GM21786 (cell line): ENCODE data around the gene TNFSF15.

Source experiments
- ATAC-seq: cut with Tn5 transposase; IDR thresholded peaks from one replicate; pipeline ENCODE4 v1.9.1; 2021; ENCODE audit not compliant: unreplicated experiment

Gene TNFSF15

DNA sequence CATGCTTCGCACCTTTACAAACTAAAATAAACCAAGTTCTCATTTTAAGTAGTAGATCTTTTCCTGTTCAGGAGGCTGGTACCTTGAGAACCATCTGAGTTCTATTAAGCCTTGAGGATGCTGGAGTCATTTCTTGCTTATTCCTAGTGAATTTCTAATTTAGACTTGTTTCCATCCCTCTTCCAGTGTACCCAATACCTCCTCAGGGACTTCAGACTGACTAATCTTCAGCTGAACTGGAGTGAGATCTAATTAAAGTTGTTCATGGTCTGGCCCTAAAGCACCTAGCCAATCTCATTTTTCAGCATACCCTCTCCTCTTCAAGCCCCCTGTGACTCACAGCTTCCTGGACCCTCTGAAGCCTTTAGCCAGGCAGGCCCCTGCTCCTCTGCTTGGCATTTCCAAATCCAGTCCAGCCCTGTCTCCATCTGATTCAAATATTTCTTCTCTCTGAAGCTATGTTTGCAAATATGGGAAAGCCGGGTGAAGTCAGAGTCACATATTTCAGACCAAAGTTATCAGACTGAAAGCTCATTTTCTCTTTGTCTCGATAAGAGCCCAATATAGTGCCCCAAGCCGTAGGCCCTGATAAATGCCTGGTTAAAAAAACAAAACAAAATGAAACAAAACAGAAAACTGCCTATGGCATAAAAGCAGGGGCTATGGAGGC lies 19.4 kb upstream of the TNFSF15 start:
- ATAC-seq, result no peak

DNA sequence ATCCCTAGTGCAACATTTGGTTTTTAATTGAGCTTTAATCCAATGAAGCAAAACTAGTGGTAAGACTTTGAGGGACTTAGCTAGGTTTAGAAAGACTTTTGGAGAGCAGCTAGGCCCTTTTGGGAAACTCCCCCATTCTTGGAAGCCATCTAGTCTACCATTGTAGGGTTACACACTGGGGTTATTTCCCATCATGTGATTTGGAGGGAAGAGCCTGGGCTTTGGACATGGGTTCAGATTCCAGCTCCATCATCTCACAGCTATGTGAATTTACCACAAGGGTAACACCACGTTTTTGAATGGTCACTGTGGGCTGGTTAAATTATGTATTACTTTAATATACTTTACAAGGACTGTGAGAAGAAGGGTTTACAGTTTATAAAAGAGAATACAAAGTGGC lies 18.3 kb upstream of the TNFSF15 start:
- ATAC-seq, result no peak

DNA sequence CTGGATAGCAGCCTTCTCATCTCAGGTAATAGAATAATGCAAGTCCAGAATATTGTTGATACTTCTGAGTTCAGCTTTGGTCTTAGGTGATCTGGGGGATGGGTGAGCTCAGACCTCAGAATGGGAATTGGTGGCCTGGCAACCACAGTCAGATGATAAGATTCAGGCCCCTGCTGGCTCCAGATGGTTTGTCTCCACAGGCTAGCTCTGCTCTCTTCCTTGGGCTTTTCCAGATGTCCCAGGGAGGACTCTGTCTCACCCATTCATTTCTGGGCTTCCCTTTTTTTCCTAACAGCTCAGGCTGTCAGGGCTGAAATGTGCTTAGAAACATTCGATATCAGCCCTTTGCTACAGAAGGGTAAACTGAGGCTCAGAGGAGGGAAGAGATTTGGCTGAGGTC lies 17.6 kb upstream of the TNFSF15 start:
- no peak for ATAC-seq

DNA sequence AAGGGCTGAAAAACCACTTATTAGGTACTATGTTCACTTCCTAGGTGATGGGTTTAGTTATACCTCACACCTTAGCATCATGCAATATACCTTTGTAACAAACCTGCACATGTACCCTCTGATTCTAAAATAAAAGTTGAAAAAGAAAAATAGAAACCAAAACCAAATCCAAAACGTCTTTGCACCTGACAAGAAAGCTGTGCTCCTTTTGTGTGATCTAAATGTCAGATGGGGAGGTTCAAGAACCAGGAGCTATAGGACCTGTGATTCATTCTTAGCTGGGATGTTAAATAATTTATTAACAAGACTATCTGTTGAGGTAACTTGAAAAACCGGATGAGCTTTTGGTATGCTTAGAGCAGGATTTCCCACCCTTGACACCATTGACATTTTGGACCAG lies 16.9 kb upstream of the TNFSF15 start:
- no peak for ATAC-seq

DNA sequence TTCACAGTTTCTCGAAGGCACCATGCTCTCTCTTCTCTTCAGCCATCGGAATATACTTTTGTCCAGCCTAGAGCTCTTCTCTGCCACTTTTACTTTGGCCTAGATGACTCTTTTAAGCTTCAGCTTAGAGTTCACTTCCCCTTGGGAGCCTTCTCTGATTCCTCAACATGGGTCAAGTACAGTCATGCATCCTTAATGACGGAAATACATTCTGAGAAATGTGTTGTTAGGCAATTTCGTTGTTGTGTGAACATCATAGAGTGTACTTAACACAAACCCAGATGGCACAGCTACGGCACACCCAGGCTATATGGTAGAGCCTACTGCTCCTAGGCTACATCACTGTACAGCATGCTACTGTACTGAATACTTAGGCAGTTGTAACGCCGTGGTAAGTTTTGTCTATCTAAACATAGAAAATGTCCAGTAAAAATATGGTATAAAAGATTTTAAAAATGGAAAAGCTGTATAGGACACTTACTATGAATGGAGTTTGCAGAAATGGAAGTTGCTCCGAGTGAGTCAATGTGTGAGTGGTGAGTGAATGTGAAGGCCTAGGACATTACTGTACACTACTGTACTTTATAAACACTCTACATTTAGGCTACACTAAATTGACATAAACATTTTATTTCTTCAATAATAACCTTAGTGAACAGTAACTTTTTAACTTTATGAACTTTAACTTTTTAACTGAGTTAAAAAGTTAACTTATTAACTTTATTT lies 15.1 kb upstream of the TNFSF15 start:
- ATAC-seq, result no peak

DNA sequence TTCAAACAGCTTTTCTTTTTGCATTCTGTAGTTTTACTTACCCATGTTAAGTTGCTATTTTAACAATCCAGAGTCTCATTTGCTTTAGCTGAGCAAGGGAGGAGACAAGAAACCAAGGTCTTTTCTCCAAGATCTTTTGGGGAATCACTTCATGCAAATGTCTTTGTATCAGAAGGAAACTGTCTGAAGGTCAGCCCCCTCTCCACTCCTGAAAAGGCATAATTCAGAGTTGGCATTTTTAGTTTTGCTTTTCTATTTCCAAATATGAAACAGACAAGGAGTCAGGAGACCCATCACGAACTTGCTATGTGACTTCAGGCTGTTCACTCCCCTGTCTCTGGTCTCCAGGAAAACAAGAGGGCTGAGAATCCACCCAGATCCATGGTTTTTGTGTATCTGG lies 12.3 kb upstream of the TNFSF15 start:
- no peak for ATAC-seq

DNA sequence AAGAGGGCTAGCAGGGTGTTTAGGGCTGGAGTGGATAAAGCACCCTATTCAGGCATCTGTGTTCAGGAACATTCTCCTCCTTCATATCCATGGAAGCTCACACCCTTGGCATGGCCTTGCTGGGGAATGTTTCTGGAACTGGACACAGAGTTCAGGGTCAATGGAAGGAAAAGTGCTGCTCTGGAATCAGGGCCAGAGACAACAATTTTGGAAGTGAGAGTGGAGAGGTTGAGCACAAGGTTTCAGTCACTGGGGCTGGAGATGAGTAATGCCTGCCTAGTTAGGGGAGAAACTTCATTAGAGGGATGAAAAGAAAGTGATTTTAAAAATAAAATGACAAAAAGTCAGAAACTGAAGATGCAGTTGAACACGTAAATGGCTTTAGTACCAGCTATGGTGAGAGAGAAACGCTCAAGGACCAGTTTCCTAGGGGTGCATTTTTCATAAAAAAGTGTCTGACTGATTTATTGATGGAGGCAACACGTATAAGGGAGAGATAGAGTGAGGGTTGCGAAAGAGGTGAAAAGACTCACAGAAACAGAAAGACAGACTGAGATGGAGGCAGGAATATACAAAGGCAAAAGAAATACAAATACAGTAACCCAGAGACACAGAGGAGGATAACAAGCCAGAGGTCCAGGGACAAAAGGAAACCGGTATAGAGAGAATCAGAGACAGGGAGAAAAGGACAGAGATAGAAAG lies 8.0 kb upstream of the TNFSF15 start:
- no peak for ATAC-seq

DNA sequence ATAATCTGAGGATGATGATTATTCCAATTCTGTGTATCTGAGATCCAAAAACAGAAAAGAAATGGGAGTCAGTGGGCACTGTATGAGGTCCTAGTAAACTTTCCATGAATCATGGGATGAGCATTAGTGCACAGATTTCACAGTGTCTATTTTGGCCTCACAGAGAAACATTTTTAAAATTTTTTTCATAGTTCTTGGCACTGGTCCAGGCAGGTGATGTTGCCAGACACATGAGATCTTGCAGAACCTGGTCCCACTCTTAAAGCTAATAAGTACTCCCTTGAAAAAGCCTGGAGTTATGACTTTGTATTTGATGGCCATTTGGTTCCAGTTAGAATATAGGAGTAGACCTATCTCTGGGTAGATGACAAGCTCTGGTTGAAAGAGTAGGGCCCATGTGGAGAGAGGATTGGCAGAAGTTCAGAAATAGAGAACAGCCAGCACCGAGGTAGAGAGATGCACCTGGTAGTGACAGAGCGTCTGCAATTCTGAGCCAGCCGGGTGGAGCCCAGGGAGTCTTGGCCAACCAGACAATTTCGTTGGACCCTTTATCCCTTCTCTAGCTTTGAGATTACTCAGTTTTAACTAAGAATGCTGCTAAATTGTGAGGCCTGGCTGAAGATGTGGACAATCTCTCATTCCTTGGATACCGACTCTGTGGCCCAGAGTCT lies 6.3 kb upstream of the TNFSF15 start:
- no peak for ATAC-seq

DNA sequence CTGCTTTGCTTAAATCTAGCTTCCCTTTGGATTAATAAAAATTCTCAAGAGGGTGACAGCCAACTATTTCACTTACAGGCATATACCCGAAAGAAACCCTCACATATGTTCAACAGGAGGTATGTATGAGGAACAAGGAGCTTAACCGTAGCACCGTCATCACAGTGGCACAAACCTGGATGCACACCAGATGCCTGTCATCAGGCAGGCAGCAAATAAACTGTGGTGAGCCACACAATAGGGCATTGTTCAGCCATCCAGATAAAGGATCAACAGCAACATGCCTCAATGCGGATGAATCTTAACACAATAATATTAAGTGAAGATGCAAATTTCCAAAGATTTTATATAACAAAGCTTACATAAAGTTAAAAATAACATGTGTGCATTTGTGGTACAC lies 5.5 kb upstream of the TNFSF15 start:
- ATAC-seq, result no peak

DNA sequence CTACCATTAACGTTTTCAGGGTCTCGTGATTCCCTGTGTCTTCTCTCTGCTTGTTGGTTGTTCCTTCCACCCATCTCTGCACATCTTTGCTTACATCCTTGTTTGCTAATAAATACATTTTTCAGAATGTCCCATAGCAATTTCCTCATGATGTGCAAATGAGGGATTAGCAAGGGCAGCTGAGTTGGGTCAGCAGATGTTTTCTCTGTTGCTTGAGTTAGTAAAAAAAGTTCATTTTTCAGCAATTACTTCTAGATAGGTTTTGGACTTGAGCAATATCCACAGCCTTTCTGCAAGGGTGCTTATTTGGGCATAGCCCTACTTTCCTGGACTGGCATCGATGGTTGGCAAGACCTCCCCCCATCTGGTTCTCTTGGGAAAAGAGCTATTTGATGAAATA lies 4.8 kb upstream of the TNFSF15 start:
- no peak for ATAC-seq

DNA sequence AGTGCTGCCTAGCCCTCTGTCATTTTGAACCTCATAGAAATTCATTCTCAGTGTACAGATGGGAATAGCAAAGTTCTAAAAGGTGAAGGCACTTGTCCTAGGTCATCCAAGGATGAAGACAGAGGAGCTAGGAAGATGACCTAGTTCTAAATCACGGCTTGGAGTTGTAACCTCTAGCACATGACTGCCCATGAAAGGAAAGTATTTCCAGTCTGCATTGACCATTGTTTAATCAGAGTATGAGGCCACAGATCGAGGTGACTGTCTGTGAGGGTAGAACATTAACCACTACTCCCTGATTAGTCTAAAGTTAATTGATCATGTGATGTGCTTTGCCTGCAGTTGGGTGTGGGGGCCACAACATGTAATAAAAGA lies 674 bp upstream of the TNFSF15 start:
- ATAC-seq, result peak; percentile 39

DNA sequence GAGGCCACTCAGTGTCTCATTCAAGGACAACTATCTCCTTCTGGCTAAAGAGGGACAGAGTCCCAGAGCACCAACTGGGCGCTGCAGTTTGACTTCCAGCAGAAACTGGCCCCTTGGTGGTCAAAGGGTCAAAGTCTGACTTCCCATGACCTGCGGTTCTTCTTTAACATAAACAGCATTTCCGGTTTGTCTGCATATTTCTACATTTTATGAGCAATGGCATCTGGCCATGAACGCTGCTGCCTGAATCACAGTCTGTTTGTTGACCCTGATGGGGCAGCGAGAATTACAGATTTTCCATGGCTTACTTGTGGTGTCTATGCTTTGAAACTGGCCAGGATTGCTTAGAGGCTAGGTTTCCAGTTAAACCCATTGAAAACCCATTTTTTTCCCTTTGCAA lies 1.3 kb downstream of the TNFSF15 start:
- ATAC-seq, result no peak

DNA sequence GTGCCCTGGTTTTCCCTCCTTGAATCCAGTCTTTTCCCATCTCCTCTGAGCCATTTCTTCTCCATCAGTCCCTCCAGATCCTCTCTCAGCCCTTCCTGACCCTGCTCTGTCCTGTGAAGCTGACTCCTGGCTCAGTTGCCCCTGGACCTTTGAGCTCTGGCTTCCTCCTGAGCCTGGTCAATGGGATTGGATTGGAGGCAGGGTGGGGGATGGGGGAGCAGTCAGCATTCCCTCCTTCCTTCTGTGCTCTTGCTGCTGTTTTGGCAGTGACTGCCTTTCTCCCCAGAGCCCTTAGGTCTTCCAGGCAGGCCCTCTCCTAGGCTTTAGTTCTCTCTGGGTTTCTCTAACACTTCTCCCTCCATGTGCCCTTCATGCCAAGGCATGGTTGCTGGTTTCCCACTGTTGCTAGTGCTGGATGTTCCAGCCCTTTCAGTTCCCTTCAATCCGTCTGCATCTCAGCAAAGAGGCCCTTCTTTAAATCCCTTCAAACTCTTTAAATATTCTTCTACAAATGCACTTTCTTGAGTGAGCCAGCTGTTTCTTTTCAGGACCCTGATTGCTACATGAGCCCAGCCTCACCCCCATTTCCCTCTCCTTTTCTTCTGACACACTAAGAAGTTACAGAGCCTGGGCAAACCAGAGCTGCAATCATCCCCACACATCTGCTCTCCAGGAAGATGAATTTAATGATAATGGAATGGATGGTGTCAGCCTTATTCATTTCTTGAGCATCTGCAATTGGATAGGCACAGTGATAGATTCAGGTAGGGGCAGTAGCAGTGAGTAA lies 2.2 kb downstream of the TNFSF15 start:
- ATAC-seq, result no peak

DNA sequence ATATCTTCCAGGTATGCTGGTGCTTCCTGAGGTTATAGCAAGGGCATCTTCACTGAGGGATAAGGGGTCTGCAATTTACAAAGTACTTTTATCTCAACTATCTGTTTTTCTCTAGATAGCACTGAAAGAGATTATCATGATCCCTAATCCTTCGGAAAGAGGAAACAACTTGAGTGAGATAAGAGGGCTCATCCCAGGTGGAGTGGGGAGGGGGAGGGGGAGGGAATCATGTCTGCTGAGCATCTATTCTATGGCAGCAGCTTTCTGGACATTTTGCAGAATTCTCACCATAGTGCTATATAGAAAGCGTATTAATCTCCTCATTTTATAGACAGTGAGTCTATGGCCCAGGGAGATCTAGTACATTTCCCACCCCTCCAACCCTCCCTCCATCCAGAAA lies 5.9 kb downstream of the TNFSF15 start:
- ATAC-seq, result no peak

DNA sequence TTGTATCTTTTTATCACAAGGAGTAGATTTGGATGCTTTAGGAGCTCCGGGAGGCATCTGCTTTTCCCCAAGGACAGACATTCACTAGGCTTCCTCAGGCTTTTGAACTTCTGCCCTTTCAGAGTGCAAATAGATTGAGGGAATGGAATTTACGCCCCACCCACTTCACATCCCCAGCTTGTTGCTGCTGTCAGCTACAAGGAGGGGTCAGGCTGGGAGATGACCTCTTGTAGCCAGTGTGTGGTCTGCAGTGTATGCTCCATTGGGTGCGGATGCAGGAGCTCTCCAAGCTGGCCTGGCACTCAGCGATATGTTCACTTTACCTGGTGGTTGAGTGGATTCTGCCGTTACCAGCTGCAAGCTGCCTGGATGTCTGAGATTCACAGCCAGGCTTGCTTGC lies 6.4 kb downstream of the TNFSF15 start:
- no peak for ATAC-seq

DNA sequence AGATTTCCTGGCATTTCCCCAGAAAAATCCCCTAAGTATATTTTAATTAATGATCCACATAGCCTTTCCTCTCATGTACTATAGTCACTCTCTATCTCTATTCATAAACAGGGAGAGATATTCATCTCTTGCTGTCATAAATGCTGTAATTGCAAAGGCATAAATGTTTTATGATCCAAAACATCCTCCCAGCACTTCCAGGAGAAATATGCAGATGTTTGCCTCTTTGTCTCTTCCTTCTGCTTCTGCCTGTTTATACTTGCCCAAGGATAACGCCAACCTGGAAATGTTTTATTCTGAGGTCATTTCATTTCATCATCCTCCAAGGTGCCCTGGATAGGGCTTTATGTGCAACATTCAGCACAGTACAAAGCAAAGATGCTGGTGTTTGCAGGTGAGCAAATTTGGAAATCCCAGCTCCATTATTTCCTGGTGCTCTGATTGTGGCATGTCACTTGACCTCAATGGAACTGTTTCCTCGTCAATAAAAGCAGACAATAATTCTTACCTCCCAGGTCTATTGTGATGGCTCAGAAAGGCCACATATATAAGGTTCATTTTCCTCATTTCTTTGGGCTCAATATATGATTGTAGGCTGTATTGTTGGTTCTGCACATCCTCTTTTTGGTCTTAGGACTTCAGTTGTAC lies 6.9 kb downstream of the TNFSF15 start:
- ATAC-seq, result no peak

DNA sequence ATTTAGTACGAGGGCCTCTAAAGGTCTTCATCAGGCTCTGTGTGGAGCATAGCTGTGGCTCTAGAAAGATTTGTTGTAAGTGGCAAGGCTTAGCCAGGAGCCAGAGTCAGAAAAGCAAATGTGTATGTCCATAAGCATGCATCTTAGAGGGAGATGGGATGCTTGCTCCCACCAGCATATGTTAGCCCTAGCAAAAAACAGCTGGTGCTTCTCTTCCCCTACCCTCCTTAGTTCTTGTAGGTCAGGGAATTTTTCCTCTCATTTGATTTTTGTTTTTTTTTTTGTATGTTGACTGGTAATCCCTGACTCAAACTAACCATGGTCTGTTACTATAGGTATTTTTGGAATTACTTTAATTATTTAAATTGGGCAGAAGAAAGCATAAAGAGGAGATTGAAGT lies 7.7 kb downstream of the TNFSF15 start:
- no peak for ATAC-seq

DNA sequence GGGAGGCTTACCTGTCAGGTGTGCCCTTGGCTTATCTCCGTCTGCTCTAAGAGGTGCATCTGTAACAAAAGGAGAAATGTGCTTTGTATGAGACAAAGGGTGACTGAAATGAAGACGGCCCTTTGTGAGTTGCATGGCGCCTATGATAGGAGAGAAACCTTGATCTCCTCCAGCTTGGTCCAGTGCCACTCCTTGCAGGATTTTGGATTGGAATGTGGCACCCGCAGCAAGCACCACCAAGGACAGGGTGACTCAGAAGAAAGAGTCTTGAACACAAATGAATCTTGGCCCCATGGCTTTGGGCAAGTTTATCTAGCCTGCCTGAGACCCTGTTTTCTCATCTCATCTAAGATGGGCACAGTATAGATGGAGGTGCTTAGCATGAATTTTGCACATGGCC lies 13.4 kb downstream of the TNFSF15 start:
- no peak for ATAC-seq

DNA sequence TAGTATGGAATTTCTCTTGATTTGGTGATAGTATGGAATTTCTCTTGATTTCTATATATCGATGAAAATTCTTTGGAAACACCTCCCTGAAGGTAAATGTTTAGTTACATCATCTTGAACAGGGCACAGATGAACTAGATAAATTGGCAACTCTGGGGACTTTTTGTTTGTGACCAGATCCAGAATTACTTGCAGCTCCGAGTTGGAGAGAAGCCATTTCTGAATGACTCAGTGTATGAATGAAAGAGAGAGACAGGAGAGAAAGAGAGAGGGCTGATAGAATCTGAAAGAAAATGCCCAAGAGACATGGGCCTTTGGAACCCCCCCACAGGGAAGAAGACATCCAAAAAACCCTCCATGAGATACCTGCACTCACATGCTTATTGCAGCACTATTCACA lies 14.1 kb downstream of the TNFSF15 start:
- ATAC-seq, result no peak

DNA sequence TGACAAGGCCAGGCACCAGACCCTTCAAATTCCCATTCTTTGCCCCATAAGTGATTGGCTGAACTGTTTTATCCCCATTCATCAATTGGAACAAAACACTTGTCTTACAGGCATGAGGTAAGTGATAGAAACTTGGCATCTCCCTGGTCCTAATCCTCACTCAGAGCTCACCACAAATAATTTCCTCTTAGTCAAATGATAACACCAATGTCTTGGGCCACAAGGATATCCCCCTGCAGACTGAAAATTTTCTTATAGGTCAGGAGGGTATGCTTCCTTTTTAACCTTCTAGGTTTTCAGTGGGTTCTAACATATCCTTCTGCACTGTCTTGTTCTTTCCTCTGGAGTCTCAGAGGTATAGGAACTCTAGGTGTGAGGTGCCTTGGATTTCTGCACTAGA lies 14.5 kb downstream of the TNFSF15 start:
- ATAC-seq, result no peak

DNA sequence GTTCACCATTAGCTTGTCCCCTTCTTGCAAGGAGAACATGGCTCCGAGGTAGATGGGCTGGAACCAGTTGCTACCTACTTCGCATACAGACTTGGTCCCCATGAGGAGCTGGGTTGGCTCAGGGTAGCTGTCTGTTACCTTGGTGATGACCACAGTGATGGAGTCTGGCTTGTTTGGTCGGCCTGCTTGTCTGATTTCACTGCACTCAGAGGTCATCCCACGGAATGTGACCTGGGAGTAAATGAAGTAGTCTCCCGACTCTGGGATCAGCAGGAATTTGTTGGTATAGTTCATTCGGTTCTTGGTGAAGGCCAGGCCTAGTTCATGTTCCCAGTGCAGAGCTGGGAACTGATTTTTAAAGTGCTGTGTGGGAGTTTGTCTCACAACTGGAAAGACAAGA lies 15.3 kb downstream of the TNFSF15 start:
- ATAC-seq, result no peak
